ENCODE results near the gene TMA16. TPM values are rescaled to one million over a fixed set of nuclear protein-coding genes. Genes with fewer than 3 reads are reported as not detected.

TMA16 gene
- total RNA-seq, 2 donors from 2014 or later = 40.2 to 60.5 TPM

DNA sequence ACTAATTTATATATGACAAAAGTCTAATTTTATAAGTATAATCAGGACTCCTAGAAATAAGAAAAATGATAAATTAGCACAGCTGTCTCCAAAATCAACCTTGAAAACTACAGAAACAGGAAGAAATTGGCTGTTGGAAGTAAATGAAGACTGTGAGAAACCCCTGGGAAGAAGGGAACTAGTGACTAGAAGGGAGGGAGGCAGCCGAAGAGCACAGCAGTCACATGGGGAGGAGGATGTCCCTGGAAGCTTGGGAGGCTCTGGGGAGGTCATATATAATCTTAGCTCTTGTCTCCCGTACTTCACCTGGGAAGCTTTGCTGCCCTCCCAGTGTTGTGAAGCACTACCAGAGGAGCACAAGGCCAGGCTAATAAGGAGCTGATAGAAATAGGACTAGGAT is 8.9 kb upstream of the TMA16 start:
- no peaks in the 10 kb centered on the region for H3K9me3 Mint-ChIP-seq
- ATAC-seq = no peak
- no peak overlapping the region for H3K27ac Mint-ChIP-seq

DNA sequence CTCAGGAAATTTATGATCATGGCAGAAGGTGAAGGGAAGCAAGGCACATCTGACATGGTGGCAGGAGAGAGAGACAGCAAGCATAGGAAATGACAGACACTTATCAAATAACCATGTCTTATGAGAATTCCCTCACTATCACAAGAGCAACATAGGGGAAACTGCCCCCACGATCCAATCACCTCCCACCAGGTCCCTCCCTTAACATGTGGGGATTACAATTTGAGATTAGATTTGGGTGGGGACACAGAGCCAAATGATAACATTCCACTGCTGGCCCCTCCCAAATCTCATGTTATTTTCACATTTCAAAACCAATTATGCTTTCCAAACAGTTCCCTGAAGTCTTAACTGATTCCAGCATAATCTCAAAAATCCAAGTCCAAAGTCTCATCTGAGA is 8.2 kb upstream of the TMA16 start:
- Mint-ChIP-seq H3K27ac (no peak overlapping the region), H3K4me3 (no peak overlapping the region), H3K36me3 (no peaks in the 10 kb centered on the region), H3K4me1 (ENCODE audit: low read depth in 2 of 2) (no peaks in the 10 kb centered on the region), H3K27me3 (peaks cover 8 to 23% of the 10 kb centered on the region in 2 donors), H3K9me3 (no peaks in the 10 kb centered on the region)
- ATAC-seq (no peak), DNase-seq (ENCODE audit: low spot score) (no peak)

More for the DNA sequence above, 8.9 kb upstream of the TMA16 start:
- no peaks in the 10 kb centered on the region for H3K4me1 Mint-ChIP-seq (ENCODE audit: low read depth in 2 of 2)
- no peak overlapping the region for H3K4me3 Mint-ChIP-seq
- no peak for DNase-seq (ENCODE audit: low spot score)
- H3K27me3 Mint-ChIP-seq = peaks cover 8 to 21% of the 10 kb centered on the region in 2 donors
- no peaks in the 10 kb centered on the region for H3K36me3 Mint-ChIP-seq

DNA sequence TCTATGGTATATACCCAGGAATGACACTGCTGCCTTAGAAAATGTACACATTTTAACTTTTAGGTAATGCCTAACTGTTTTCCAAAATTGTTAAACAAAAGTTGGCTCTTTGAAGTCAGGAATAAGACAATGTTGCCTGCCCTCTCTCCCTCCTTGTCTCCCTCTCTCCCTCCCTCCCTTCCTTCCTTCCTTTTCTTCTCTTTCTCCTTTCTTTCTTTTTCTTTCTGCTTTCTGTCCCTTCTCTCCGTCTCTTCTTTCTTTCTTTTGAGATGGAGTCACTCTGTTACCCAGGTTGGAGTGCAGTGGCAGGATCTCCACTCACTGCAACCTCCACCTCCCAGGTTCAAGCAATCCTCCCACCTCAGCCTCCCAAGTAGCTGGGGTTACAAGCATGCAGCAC is 4.6 kb upstream of the TMA16 start:
- H3K4me3 Mint-ChIP-seq = no peak overlapping the region
- H3K4me1 Mint-ChIP-seq (ENCODE audit: low read depth in 2 of 2) = peaks cover under 1 to 1% of the 10 kb centered on the region in 2 donors
- ATAC-seq = no peak
- H3K36me3 Mint-ChIP-seq = no peaks in the 10 kb centered on the region
- H3K27me3 Mint-ChIP-seq = peaks cover 8 to 23% of the 10 kb centered on the region in 2 donors
- no peak for DNase-seq (ENCODE audit: low spot score)
- no peak overlapping the region for H3K27ac Mint-ChIP-seq
- H3K9me3 Mint-ChIP-seq = no peaks in the 10 kb centered on the region

DNA sequence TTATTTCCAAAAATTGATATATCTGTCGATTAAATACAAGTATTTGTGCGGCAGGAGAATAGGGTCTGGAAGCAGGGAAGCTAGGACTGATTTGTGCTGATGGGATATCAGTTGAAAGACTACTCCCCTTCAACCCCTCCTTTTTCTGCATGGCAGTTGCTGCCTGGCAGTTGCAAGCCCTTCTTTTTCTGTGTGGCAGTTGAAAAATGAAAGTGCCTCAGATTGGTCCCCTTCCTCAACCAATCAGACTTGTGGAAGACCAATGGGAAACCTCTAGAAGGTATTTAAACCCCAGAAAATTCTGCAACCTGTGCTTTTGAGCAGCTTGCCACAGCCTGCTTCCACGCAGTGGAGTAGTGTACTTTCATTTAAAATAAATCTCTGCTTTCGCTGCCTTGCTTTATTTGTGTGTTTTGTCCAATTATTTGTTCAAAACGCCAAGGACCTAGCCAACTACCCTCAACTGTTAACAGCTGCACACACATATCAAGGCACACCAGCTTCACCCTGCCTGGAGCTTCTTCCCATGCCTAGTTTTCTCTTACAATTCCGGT is 1.5 kb upstream of the TMA16 start:
- peak overlapping the region; percentile 98 to 99 for H3K27ac Mint-ChIP-seq
- ATAC-seq = no peak
- H3K4me1 Mint-ChIP-seq (ENCODE audit: low read depth in 2 of 2) = peaks cover 21 to 22% of the 10 kb centered on the region in 2 donors

DNA sequence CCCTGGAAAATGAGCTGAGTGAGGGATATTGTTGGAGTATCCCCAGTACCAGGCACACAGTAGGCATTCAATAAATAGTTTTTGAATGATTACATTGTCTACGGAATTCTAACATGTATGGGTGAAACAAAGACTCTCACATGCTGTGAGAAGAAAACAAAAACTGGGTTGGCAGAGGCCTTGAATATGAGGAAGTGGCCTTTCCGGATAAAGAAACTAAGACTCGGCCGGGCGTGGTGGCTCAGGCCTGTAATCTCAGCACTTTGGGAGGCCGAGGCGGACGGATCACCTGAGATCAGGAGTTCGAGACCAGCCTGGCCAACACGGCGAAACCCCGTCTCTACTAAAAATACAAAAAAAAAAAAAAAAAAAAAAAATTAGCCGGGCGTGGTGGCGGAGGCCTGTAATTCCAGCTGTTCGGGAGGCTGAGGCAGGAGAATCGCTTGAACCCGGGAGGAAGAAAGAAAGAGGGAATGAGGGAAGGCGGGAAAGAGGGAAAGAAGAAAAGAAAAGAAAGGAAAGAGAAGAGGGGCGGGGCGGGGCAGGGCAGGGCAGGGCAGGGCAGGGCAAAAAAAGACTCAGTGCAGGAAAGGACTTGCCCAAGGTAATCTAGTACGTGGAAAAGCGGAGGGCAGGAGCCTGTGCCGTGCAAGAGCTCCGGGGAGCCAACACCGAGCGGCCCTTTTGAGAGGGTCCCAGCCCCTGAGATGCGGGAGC is 689 bp upstream of the TMA16 start:
- DNase-seq (ENCODE audit: low spot score) (no peak), ATAC-seq (peak in 1 of 2 donors; percentile 47)
- Mint-ChIP-seq H3K4me1 (ENCODE audit: low read depth in 2 of 2) (peaks cover 21 to 22% of the 10 kb centered on the region in 2 donors), H3K9me3 (no peaks in the 10 kb centered on the region), H3K36me3 (peaks cover 4% of the 10 kb centered on the region), H3K27ac (peak overlapping the region; percentile 98 to 99), H3K27me3 (peaks cover 0 to 16% of the 10 kb centered on the region in 2 donors), H3K4me3 (peak overlapping the region; percentile 89)

More for the DNA sequence above, 1.5 kb upstream of the TMA16 start:
- peaks cover 5 to 23% of the 10 kb centered on the region in 2 donors for H3K27me3 Mint-ChIP-seq
- no peaks in the 10 kb centered on the region for H3K9me3 Mint-ChIP-seq
- H3K36me3 Mint-ChIP-seq = peaks cover 4% of the 10 kb centered on the region
- H3K4me3 Mint-ChIP-seq = peak overlapping the region; percentile 89
- DNase-seq (ENCODE audit: low spot score) = no peak

DNA sequence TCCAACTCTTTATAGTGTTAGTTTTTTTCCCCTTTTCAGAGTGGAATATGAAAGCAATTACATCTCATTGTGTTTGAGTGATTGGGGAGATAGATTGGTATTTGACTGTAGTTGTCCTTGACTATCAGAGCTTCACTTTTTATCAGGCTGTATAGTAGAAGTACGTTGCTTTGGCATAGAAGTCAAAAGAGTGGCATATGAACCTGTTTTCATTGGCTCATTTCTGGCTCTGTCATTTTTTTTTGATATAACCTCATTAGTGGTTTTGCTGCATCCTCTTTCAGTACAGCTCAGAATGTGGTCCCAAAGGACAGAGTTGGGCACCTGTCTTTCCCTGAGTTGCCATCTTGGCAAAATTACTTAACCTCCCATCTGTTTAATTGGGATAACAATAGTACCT is 1.4 kb downstream of the TMA16 start:
- Mint-ChIP-seq H3K4me1 (ENCODE audit: low read depth in 2 of 2) (peaks cover 26% of the 10 kb centered on the region in 2 donors), H3K9me3 (no peaks in the 10 kb centered on the region), H3K4me3 (peak overlapping the region; percentile 89), H3K27me3 (no peaks in the 10 kb centered on the region), H3K27ac (peak overlapping the region; percentile 98 to 99), H3K36me3 (peaks cover 4% of the 10 kb centered on the region)
- DNase-seq (ENCODE audit: low spot score) (no peak), ATAC-seq (no peak)

DNA sequence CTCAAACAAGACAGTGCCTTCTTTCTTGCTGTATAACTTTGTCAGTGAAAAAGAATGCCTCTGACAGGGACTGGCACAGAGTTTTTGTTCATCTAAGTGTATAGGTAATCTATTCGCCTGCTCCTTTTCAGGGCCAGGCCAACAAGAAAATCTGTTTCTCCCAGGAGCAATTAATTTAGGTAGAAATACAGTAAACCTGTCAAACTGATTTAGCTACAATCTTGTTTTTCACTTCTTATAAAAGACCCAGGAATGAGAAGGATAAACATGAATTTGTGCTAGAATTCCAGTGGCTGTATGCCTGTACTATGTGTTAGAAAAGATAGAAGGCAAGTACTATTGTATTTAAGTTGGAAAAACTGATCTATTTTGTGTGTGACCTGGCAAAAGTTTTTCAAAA is 6.1 kb downstream of the TMA16 start:
- DNase-seq (ENCODE audit: low spot score) = no peak
- H3K36me3 Mint-ChIP-seq = peaks cover 3% of the 10 kb centered on the region
- H3K9me3 Mint-ChIP-seq = no peaks in the 10 kb centered on the region
- no peak for ATAC-seq
- no peak overlapping the region for H3K27ac Mint-ChIP-seq
- peaks cover 34 to 44% of the 10 kb centered on the region in 2 donors for H3K4me1 Mint-ChIP-seq (ENCODE audit: low read depth in 2 of 2)
- H3K27me3 Mint-ChIP-seq = no peaks in the 10 kb centered on the region
- H3K4me3 Mint-ChIP-seq = no peak overlapping the region

DNA sequence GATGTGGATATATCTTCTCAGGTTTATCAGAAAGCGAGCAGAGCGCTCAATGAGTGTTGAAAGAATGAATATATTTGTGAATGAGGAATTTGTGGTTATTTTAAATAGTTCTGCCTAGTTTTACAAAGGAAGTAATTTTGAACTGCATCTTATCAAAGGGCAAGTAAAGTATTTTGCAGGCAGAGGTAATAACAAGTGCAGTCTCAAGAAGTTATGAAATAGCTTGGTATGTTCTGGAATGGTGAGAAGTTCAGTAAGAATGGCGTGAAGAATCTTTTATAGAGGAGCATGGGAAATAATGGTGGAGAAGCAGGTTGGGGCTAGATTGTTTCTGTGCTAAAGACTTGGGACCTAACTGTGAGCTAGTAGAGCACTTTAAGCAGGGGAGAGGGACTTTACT is 10.9 kb downstream of the TMA16 start:
- H3K27ac Mint-ChIP-seq = no peak overlapping the region
- ATAC-seq (no peak), DNase-seq (ENCODE audit: low spot score) (no peak)
- H3K27me3 Mint-ChIP-seq = no peaks in the 10 kb centered on the region
- H3K4me3 Mint-ChIP-seq = no peak overlapping the region
- H3K4me1 Mint-ChIP-seq (ENCODE audit: low read depth in 2 of 2) = peaks cover 18 to 34% of the 10 kb centered on the region in 2 donors
- peaks cover 8% of the 10 kb centered on the region for H3K36me3 Mint-ChIP-seq
- H3K9me3 Mint-ChIP-seq = no peaks in the 10 kb centered on the region

DNA sequence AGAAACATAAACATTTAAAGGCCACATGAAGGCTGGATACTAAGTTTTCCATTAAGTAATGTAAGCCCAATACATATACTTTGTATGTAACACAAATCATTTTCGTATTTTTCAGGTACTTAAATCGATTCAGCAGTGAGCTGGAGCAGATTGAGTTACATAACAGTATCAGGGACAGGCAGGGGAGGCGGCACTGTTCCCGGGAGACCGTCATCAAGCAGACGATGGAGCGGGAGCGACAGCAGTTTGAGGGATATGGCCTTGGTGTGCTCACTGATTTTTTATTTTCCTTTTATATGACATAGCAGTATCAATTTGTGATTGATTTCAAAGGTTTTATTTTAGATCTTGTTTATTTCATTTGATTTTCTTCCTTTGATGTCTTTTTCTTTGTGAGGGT is 20.7 kb downstream of the TMA16 start:
- no peaks in the 10 kb centered on the region for H3K27me3 Mint-ChIP-seq
- DNase-seq (ENCODE audit: low spot score) (no peak), ATAC-seq (no peak)
- no peaks in the 10 kb centered on the region for H3K9me3 Mint-ChIP-seq
- H3K27ac Mint-ChIP-seq = no peak overlapping the region
- peaks cover 42% of the 10 kb centered on the region for H3K36me3 Mint-ChIP-seq
- no peaks in the 10 kb centered on the region for H3K4me1 Mint-ChIP-seq (ENCODE audit: low read depth in 2 of 2)
- no peak overlapping the region for H3K4me3 Mint-ChIP-seq

DNA sequence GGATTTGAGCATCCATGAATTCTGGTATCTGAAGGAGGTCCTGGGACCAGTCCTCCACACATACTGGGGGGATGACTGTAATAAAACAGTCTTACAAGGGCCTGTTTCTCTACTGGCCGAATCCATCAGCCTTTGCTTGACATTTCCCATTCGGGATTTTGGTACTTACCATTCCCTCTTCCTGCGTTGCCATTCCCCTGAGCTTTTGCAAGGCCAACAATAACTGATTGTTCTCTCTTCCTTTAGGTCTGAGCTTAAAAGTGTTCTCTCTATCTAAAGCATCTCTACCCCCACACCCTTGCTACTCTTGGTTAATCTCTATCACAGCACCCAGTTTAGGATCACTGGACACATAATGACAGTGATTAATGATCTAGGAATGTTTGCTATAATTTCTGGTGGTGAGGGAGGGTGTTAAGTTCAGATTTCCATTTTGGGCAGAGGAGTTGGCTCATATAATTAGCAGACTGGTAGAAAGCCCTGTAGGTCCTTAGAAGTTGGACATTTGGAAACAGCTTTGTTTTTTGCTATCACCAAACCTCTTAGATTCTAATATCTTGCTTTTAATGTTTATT is 29.4 kb downstream of the TMA16 start:
- ATAC-seq = no peak
- H3K27ac Mint-ChIP-seq = no peak overlapping the region
- DNase-seq (ENCODE audit: low spot score) = no peak
- no peak overlapping the region for H3K4me3 Mint-ChIP-seq
- no peaks in the 10 kb centered on the region for H3K4me1 Mint-ChIP-seq (ENCODE audit: low read depth in 2 of 2)
- no peaks in the 10 kb centered on the region for H3K27me3 Mint-ChIP-seq
- no peaks in the 10 kb centered on the region for H3K9me3 Mint-ChIP-seq
- peaks cover 25% of the 10 kb centered on the region for H3K36me3 Mint-ChIP-seq

DNA sequence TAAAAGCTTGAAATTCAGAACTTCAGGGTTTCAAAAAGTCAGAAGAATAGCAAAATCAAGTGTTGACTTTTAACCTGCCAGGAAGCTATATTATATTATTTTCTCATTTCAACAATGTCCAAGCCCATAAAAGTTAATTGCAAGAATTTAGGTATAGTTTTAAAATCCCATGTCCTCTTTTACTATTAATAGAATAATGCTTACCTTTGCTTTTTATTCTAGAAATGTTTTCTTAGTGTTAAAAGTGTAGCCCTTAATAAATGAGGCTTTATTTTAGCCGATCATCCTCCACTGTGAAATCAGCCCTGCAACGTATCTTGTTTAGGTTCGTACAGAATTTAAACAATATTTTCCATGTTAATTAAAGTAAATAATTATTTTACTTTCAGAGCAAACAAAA is 31.5 kb downstream of the TMA16 start:
- H3K9me3 Mint-ChIP-seq = no peaks in the 10 kb centered on the region
- DNase-seq (ENCODE audit: low spot score) (no peak), ATAC-seq (no peak)
- H3K4me3 Mint-ChIP-seq = no peak overlapping the region
- no peaks in the 10 kb centered on the region for H3K27me3 Mint-ChIP-seq
- H3K36me3 Mint-ChIP-seq = peaks cover 18% of the 10 kb centered on the region
- no peak overlapping the region for H3K27ac Mint-ChIP-seq
- no peaks in the 10 kb centered on the region for H3K4me1 Mint-ChIP-seq (ENCODE audit: low read depth in 2 of 2)

DNA sequence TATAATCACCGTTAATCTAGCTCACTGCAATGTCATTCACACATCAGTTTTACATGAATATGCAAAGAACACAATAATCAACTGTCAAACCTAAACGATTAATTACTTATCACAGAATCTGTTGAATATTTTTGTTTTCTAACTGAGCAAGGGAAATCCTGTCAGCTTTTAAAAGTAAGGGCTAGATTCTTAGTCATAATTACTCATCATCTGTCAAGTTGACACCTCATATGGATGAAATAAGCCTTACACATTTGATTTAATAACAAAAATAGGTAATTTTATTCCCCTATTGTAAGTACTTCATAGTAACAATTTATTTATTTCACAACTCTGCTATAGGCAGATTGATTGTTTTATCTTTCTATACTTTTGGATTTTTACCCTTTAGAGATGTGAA is 32.7 kb downstream of the TMA16 start:
- ATAC-seq (no peak), DNase-seq (ENCODE audit: low spot score) (no peak)
- H3K4me1 Mint-ChIP-seq (ENCODE audit: low read depth in 2 of 2) = no peaks in the 10 kb centered on the region
- H3K9me3 Mint-ChIP-seq = no peaks in the 10 kb centered on the region
- no peak overlapping the region for H3K4me3 Mint-ChIP-seq
- H3K27ac Mint-ChIP-seq = no peak overlapping the region
- H3K36me3 Mint-ChIP-seq = peaks cover 18% of the 10 kb centered on the region
- H3K27me3 Mint-ChIP-seq = no peaks in the 10 kb centered on the region

DNA sequence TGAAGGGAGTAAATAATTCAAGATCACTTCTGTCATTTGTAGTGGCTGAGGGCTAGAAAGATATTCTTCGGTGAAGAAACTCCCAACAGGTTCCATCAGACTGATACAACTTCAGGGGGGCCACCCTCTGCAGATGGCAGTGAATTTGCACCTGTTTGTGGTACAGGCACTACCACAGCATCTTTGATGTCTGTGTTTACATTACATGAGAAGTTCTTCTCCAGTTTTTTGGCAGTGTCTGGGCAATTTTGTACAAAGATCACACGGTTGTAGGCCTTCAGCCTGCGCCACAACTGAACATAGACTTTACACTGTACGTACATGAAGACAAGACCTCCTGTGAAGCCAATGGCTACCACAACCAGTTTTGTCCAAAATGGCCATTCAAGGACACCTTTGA is 34.2 kb downstream of the TMA16 start:
- no peaks in the 10 kb centered on the region for H3K4me1 Mint-ChIP-seq (ENCODE audit: low read depth in 2 of 2)
- no peak overlapping the region for H3K4me3 Mint-ChIP-seq
- no peaks in the 10 kb centered on the region for H3K27me3 Mint-ChIP-seq
- DNase-seq (ENCODE audit: low spot score) (no peak), ATAC-seq (no peak)
- H3K9me3 Mint-ChIP-seq = no peaks in the 10 kb centered on the region
- H3K27ac Mint-ChIP-seq = no peak overlapping the region
- peaks cover 10% of the 10 kb centered on the region for H3K36me3 Mint-ChIP-seq

DNA sequence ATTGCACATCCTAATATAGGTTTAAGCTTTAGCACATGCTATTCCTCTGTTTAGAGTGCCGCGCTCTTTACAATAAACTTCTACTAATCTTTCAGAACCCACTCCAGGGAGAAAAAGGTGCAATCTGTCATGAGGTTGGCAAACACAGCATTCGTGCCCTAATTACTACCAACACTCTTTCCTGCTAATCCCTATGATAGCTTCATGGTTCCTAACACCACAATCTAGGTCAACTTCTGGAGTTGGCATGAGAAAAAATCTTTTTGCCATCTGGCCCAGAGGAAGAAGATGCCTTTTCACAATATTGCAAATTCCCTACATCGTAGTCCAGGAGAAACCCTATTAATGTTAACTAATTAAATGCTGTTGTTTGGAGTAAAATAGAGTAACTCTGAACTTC is 39.6 kb downstream of the TMA16 start:
- Mint-ChIP-seq H3K36me3 (peaks cover 10% of the 10 kb centered on the region), H3K4me1 (ENCODE audit: low read depth in 2 of 2) (no peaks in the 10 kb centered on the region)

More for the DNA sequence above, 39.6 kb downstream of the TMA16 start:
- ATAC-seq (no peak), DNase-seq (ENCODE audit: low spot score) (no peak)
- no peaks in the 10 kb centered on the region for H3K27me3 Mint-ChIP-seq
- H3K9me3 Mint-ChIP-seq = no peaks in the 10 kb centered on the region
- no peak overlapping the region for H3K27ac Mint-ChIP-seq
- no peak overlapping the region for H3K4me3 Mint-ChIP-seq

Measured in natural killer cell treated with Interleukin-12 subunit alpha and Interleukin-12 subunit beta and Interleukin-15 and Interleukin-18, amount 100 ng/mL, for 72 hours (primary cell).